SK-N-SH (cell line): Measurements from ENCODE around the gene HSDL1.

Experiments
- CTCF ChIP-seq: fragments of 200-600 bp; sonication (generic); IDR thresholded peaks from 2 replicates; pipeline ENCODE4 v1.6.1; 2017; ENCODE audit warnings: antibody characterized with exemption, mild to moderate bottlenecking, moderate library complexity
- EP300 ChIP-seq, 2 experiments: IDR thresholded peaks; 2 replicates each; pipeline versions ENCODE4 v1.4.0 to v1.6.1; 2012; ENCODE audit warnings: borderline replicate concordance in 1 of 2, low read depth in 1 of 2, low read length in 1 of 2
- JUND ChIP-seq: IDR thresholded peaks from 2 replicates; pipeline ENCODE4 v1.4.0; 2012
- PBX3 ChIP-seq: IDR thresholded peaks from 2 replicates; pipeline ENCODE4; 2012
- REST ChIP-seq: IDR thresholded peaks from 2 replicates; pipeline ENCODE4 v1.6.1; 2012; ENCODE audit warnings: mild to moderate bottlenecking, low read depth, low read length, moderate library complexity
- TEAD4 ChIP-seq: IDR thresholded peaks from 2 replicates; pipeline ENCODE4 v1.4.0; 2012; ENCODE audit warnings: mild to moderate bottlenecking, borderline replicate concordance; ENCODE audit not compliant: insufficient read depth
- USF2 ChIP-seq: fragments of 150-350 bp; IDR thresholded peaks from 2 replicates; pipeline ENCODE4 v1.6.1; 2017; ENCODE audit warnings: antibody characterized with exemption, low read length, low read depth, borderline replicate concordance

- TF ChIP-seq USF2 (no peak), CTCF (no peak), EP300 (IDR thresholded peaks at IDR 0.05; ENCODE audit: borderline replicate concordance in 1 of 2, low read depth in 1 of 2, low read length in 1 of 2) (no peak), TEAD4 (no peak), PBX3 (no peak), JUND (no peak), REST (no peak)
Measured at GRCh38 chr16:84174396-84174795, 29.4 kb upstream of the HSDL1 start.
